Calu3 (cell line): Measurements from ENCODE around the gene HOXB6. TPM values are rescaled to one million over a fixed set of nuclear protein-coding genes. Genes with fewer than 3 reads are reported as not detected.

Source experiments
- BruUV-seq: library from RNA; stranded (reverse); fragments of 400-500 nt; replicated peaks from 2 replicates; lab custom pipeline; 2021; lab: Mats Ljungman, UMichigan
- CTCF ChIA-PET: fragments of 300-600 bp; sonication (Branson Sonifier 250); formaldehyde crosslinking; loops from one replicate; lab custom pipeline; 2022; ENCODE audit warnings: antibody characterized with exemption; lab: Charles Lee
- DNase-seq: peaks from one replicate; pipeline ENCODE4 v3.0.0; 2022
- H3K27ac Mint-ChIP-seq: one replicate; pipeline ENCODE4 v1.8.0; 2022; ENCODE audit warnings: mixed read lengths; ENCODE audit not compliant: unreplicated experiment
- H3K27me3 Mint-ChIP-seq: one replicate; pipeline ENCODE4 v1.8.0; 2022; ENCODE audit warnings: mixed read lengths; ENCODE audit not compliant: unreplicated experiment
- H3K36me3 Mint-ChIP-seq: one replicate; pipeline ENCODE4 v1.8.0; 2022; ENCODE audit warnings: mild to moderate bottlenecking, moderate library complexity, mixed read lengths; ENCODE audit not compliant: insufficient read depth, unreplicated experiment
- H3K4me1 Mint-ChIP-seq: one replicate; pipeline ENCODE4 v1.8.0; 2022; ENCODE audit warnings: mild to moderate bottlenecking, low read depth, mixed read lengths; ENCODE audit not compliant: unreplicated experiment
- H3K4me3 Mint-ChIP-seq: one replicate; pipeline ENCODE4 v1.8.0; 2022; ENCODE audit warnings: mild to moderate bottlenecking, low read depth, moderate library complexity, mixed read lengths; ENCODE audit not compliant: unreplicated experiment
- H3K9me3 Mint-ChIP-seq: one replicate; pipeline ENCODE4 v1.8.0; 2022; ENCODE audit warnings: low read depth, mixed read lengths; ENCODE audit not compliant: unreplicated experiment
- intact Hi-C: fragments of 100-400 bp; cut with micrococcal nuclease; formaldehyde crosslinking; loops from one replicate; pipeline ENCODE4 v1.10.0; 2022; ENCODE audit not compliant: unreplicated experiment
- total RNA-seq: library from RNA; stranded (reverse); gene quantifications from 2 replicates; pipeline ENCODE4 v1.2.3, GENCODE V29; 2022
- TF ChIP-seq, protein P1 (sequence below): fragments of 200-600 bp; IDR thresholded peaks from one replicate; pipeline ENCODE4 v1.8.0; 2022; ENCODE audit warnings: antibody characterized with exemption; ENCODE audit not compliant: unreplicated experiment

The HOXB6 gene
- total RNA-seq, 1 experiment from 2014 or later = 140 TPM

DNA sequence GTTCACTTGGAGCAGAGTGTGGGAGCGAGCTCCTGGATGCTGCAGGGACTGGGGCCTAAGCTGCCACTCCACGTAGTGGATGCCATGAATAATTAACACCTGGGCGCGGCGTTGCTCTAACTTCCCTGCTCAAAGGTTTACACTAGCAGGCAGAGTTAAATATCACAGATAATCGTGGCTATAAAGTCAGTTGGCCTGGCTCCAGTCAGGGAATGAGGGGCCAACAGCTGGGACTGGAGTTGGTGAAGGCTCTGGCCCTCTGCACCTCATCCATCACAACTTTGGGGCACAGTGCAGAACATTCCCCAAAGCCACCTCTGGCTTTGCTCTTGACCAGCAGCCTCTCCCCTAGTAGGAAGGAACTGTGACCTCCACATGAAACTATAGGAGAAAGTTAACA, 37.6 kb downstream of the HOXB6 start:
- TF ChIP-seq, protein P1, sequence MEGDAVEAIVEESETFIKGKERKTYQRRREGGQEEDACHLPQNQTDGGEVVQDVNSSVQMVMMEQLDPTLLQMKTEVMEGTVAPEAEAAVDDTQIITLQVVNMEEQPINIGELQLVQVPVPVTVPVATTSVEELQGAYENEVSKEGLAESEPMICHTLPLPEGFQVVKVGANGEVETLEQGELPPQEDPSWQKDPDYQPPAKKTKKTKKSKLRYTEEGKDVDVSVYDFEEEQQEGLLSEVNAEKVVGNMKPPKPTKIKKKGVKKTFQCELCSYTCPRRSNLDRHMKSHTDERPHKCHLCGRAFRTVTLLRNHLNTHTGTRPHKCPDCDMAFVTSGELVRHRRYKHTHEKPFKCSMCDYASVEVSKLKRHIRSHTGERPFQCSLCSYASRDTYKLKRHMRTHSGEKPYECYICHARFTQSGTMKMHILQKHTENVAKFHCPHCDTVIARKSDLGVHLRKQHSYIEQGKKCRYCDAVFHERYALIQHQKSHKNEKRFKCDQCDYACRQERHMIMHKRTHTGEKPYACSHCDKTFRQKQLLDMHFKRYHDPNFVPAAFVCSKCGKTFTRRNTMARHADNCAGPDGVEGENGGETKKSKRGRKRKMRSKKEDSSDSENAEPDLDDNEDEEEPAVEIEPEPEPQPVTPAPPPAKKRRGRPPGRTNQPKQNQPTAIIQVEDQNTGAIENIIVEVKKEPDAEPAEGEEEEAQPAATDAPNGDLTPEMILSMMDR = no peak
- H3K9me3 Mint-ChIP-seq = no peaks in the 10 kb centered on the region
- no TSS peak for BruUV-seq
- no peak for DNase-seq
- peaks cover 64% of the 10 kb centered on the region for H3K36me3 Mint-ChIP-seq
- CTCF ChIA-PET = interaction anchor here (0.7 to 1.8 kb wide), 4 partner anchors 11 to 48 kb away, joined by 3 to 4 read pairs (median 4); partner anchors contain the start of genes HOXB4 and HOXB8
- H3K4me3 Mint-ChIP-seq = no peak overlapping the region
- H3K27ac Mint-ChIP-seq = no peak overlapping the region
- no peaks in the 10 kb centered on the region for H3K27me3 Mint-ChIP-seq
- H3K4me1 Mint-ChIP-seq = peaks cover 25% of the 10 kb centered on the region
- intact Hi-C loops = no loop called here

DNA sequence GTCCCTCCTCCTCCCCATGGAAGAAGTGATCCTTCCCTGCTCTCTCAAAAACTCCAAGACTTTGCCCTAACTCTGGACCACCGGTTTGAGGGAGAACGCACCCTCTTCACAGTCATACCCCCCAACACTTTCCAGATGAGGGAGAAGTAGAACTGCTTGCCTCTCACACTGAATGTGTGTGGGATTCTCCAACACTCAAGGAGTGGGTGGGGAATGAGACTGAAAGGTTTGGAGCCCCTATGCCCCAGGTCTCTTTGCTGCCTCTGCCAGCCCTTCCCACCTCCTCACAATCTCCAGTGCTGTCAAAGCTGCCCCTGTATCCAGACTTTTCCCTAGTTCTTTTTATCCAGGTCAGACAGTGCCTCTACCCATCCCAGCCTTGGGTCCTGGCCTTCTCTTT, 38.1 kb downstream of the HOXB6 start:
- no TSS peak for BruUV-seq
- no peaks in the 10 kb centered on the region for H3K9me3 Mint-ChIP-seq
- H3K36me3 Mint-ChIP-seq = peaks cover 64% of the 10 kb centered on the region
- CTCF ChIA-PET = interaction anchor here (1.6 to 1.8 kb wide), 2 partner anchors 12 to 20 kb away, joined by 4 read pairs; partner anchors contain the start of gene HOXB4
- peaks cover 25% of the 10 kb centered on the region for H3K4me1 Mint-ChIP-seq
- no peak overlapping the region for H3K4me3 Mint-ChIP-seq
- DNase-seq = no peak
- H3K27ac Mint-ChIP-seq = no peak overlapping the region
- intact Hi-C loops = no loop called here
- H3K27me3 Mint-ChIP-seq = no peaks in the 10 kb centered on the region
- TF ChIP-seq, protein P1 = no peak

DNA sequence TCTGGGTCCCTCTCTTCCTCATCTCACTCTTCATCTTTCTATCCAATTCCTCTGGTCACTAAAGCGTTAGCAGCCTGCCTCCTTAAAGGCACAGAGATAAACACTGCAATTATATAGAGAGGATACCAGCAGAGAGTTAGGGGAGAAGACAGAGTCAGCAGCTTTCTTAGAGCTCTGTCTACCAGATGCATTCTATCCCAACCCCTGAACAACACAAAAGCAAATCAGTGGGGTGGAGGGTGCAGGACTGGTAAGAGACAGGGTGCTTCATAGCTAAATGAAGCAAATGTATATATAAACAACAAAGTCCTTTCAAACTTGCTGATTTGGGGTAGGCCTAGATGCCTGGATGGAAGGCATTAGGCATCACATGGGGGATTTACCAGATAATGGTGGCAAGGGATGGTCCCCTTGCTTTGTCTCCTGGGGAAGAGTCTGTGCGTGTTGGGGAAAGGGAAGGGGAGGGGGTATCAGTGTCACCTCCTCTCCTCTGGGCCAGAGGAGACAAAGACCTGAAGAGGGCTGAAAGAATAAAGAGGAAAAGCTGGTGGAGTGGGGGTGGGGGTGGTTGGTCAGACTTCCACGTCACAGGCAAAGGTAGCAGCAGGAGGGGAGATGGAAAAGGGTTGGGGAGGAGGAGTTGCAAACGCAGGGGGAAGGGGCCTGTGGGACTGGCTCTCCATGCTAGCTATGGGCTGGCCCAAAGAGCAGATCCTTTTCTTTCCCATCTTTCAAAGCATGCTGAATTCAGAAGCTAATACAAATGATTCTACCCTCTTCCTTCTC, 38.7 kb downstream of the HOXB6 start:
- DNase-seq = no peak
- TF ChIP-seq, protein P1 = no peak
- CTCF ChIA-PET = interaction anchor here (1.8 kb wide), 1 partner anchor 13 kb away, joined by 4 read pairs; the partner anchor contains the start of gene HOXB4
- no peak overlapping the region for H3K4me3 Mint-ChIP-seq
- no peaks in the 10 kb centered on the region for H3K9me3 Mint-ChIP-seq
- BruUV-seq = no TSS peak
- H3K27me3 Mint-ChIP-seq = no peaks in the 10 kb centered on the region
- intact Hi-C loops = no loop called here
- no peak overlapping the region for H3K27ac Mint-ChIP-seq
- H3K36me3 Mint-ChIP-seq = peaks cover 64% of the 10 kb centered on the region
- H3K4me1 Mint-ChIP-seq = peaks cover 26% of the 10 kb centered on the region

DNA sequence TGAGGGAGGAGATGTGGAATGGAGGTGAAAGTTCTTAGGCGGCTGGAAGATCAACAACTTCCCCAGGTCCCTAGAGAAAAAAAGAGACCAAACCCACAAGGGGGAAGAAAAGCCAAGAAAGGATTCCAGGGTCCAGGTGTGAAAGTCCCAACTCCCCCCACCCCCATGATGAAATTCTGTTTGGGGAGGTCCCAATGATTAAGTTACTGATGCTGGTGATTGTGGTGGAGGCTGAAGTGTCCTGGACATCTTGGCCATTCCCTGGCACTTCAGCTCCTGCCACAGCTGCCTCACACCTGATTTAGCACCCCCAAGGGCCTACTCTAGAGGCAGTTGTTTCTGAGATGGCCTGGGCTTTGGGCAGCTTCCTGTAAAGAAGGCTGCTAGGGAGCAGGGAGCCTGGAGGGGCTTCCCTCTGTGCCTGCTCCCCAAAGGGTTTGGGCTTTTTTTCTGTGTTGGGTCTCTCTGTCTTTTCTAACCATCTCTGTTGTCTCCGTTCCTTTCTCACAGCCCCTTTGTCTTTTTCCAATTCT, 39.7 kb downstream of the HOXB6 start:
- no peak for DNase-seq
- H3K27me3 Mint-ChIP-seq = no peaks in the 10 kb centered on the region
- no peaks in the 10 kb centered on the region for H3K9me3 Mint-ChIP-seq
- TF ChIP-seq, protein P1 = no peak
- CTCF ChIA-PET = interaction anchor here (0.5 to 1.1 kb wide), 3 partner anchors 23 to 319 kb away, joined by 3 to 4 read pairs (median 3); no protein-coding TSS in a partner anchor
- no peak overlapping the region for H3K4me3 Mint-ChIP-seq
- TSS peak; percentile 21 for BruUV-seq
- peaks cover 64% of the 10 kb centered on the region for H3K36me3 Mint-ChIP-seq
- intact Hi-C loops = no loop called here
- H3K4me1 Mint-ChIP-seq = peaks cover 36% of the 10 kb centered on the region
- H3K27ac Mint-ChIP-seq = no peak overlapping the region
